GM23338 (cell line): ENCODE measurements around the gene SNX9. TPM values are rescaled to one million over a fixed set of nuclear protein-coding genes. Genes with fewer than 3 reads are reported as not detected.

Source experiments
- ATAC-seq: fragments of 200-7000 bp; cut with Tn5 transposase; 3 replicates; pipeline ENCODE4 v1.9.1; 2020
- DNase-seq: peaks from one replicate; pipeline ENCODE4 v3.0.0-alpha.2; 2015; ENCODE audit warnings: low spot score
- H2AFZ ChIP-seq: fragments of 200-600 bp; sonication (generic); 2 replicates; pipeline ENCODE4 v1.8.0; 2016; ENCODE audit warnings: antibody characterized with exemption, mild to moderate bottlenecking, moderate library complexity
- H3F3A ChIP-seq: fragments of 200-600 bp; sonication (generic); replicated peaks from 2 replicates; pipeline ENCODE4 v1.8.0; 2017; ENCODE audit warnings: antibody characterized with exemption, mixed run types, low read depth
- H3K27ac ChIP-seq: fragments of 200-600 bp; sonication (generic); 2 replicates; pipeline ENCODE4 v1.6.1; 2016; ENCODE audit warnings: low read depth
- H3K27me3 ChIP-seq: fragments of 200-600 bp; sonication (generic); 2 replicates; pipeline ENCODE4 v1.8.0; 2016; ENCODE audit warnings: mild to moderate bottlenecking, mixed run types, moderate library complexity; ENCODE audit not compliant: insufficient read depth
- H3K36me3 ChIP-seq: fragments of 200-600 bp; sonication (generic); 2 replicates; pipeline ENCODE4 v1.8.0; 2016; ENCODE audit warnings: mild to moderate bottlenecking; ENCODE audit not compliant: insufficient read depth
- H3K4me1 ChIP-seq: fragments of 200-600 bp; sonication (generic); 2 replicates; pipeline ENCODE4 v1.8.0; 2016; ENCODE audit warnings: mild to moderate bottlenecking, moderate library complexity; ENCODE audit not compliant: insufficient read depth
- H3K4me2 ChIP-seq: fragments of 200-600 bp; sonication (generic); 2 replicates; pipeline ENCODE4 v1.7.1; 2017; ENCODE audit warnings: mixed run types
- H3K4me3 ChIP-seq: fragments of 200-600 bp; sonication (generic); 2 replicates; pipeline ENCODE4 v1.6.1; 2016; ENCODE audit warnings: mixed run types
- H3K79me2 ChIP-seq: fragments of 200-600 bp; sonication (generic); replicated peaks from 2 replicates; pipeline ENCODE4 v1.8.0; 2017; ENCODE audit warnings: mild to moderate bottlenecking; ENCODE audit not compliant: insufficient read depth
- H3K9me2 ChIP-seq: fragments of 200-600 bp; sonication (generic); 2 replicates; pipeline ENCODE4 v1.8.0; 2017; ENCODE audit not compliant: insufficient read depth
- H4K20me1 ChIP-seq: fragments of 200-600 bp; sonication (generic); replicated peaks from 2 replicates; pipeline ENCODE4 v1.8.0; 2017; ENCODE audit warnings: mild to moderate bottlenecking; ENCODE audit not compliant: insufficient read depth
- H3K27ac Mint-ChIP-seq: 2 replicates; pipeline ENCODE4 v1.8.0; 2020; ENCODE audit warnings: inconsistent platforms, mild to moderate bottlenecking, moderate library complexity, mixed read lengths
- H3K27me3 Mint-ChIP-seq: 3 replicates; pipeline ENCODE4 v1.8.0; 2022; ENCODE audit warnings: low read depth, mild to moderate bottlenecking, moderate library complexity, mixed read lengths, inconsistent platforms; ENCODE audit not compliant: insufficient read depth, poor library complexity
- H3K36me3 Mint-ChIP-seq: 3 replicates; pipeline ENCODE4 v1.8.0; 2021; ENCODE audit warnings: low read depth, mild to moderate bottlenecking, inconsistent platforms, moderate library complexity, mixed read lengths
- H3K4me1 Mint-ChIP-seq: 3 replicates; pipeline ENCODE4 v1.8.0; 2020; ENCODE audit warnings: mild to moderate bottlenecking, inconsistent platforms, mixed read lengths
- H3K4me3 Mint-ChIP-seq: 3 replicates; pipeline ENCODE4 v1.8.0; 2021; ENCODE audit warnings: moderate library complexity, mild to moderate bottlenecking, inconsistent platforms, mixed read lengths
- H3K9me3 Mint-ChIP-seq: 3 replicates; pipeline ENCODE4 v1.8.0; 2020; ENCODE audit warnings: moderate library complexity, mild to moderate bottlenecking, inconsistent platforms, mixed read lengths
- CREB1 ChIP-seq: fragments of 250-450 bp; sonication (Bioruptor Pico); IDR thresholded peaks from 2 replicates; pipeline ENCODE4 v1.5.0; 2020; ENCODE audit warnings: low read depth, mild to moderate bottlenecking, moderate library complexity
- ZNF114 ChIP-seq: fragments of 250-450 bp; sonication (Bioruptor Pico); IDR thresholded peaks from 2 replicates; pipeline ENCODE4 v1.5.0; 2020; ENCODE audit warnings: mild to moderate bottlenecking, moderate library complexity
- polyA plus RNA-seq: library from polyadenylated mRNA; unstranded; fragments of >200 nt; fragmentation: Nextera tagmentation; extraction: Ambion mirVana; gene quantifications from 2 replicates; pipeline ENCODE4 v1.2.1, GENCODE V29; 2016
- total RNA-seq: library from RNA; depleted of rRNA; stranded (reverse); fragments of >200 nt; shearing (Covaris generic); gene quantifications from 2 replicates; pipeline ENCODE4 v1.2.3, GENCODE V29; 2014
- TF ChIP-seq, protein P1 (sequence below): fragments of 250-450 bp; sonication (Bioruptor Pico); IDR thresholded peaks from 2 replicates; pipeline ENCODE4 v1.5.0; 2020; ENCODE audit warnings: mild to moderate bottlenecking, moderate library complexity
- TF ChIP-seq, protein P2 (sequence below), 2 experiments: fragments of 200-600 bp in 1 of 2; sonication (generic) in 1 of 2; conservative IDR thresholded peaks; 2 replicates each; pipeline versions ENCODE4 v1.5.1 to v1.6.1; 2016 to 2017; ENCODE audit warnings: antibody characterized with exemption in 2 of 2, low read depth in 2 of 2, mild to moderate bottlenecking in 2 of 2, moderate library complexity in 1 of 2
- TF ChIP-seq, protein P3 (sequence below): IDR thresholded peaks from one replicate; pipeline ENCODE4 v1.6.1; 2018; ENCODE audit warnings: antibody characterized with exemption; ENCODE audit not compliant: unreplicated experiment

Gene SNX9
- total and polyA plus RNA-seq, 2 experiments from 2014 or later: 18.4 to 23.3 TPM

DNA sequence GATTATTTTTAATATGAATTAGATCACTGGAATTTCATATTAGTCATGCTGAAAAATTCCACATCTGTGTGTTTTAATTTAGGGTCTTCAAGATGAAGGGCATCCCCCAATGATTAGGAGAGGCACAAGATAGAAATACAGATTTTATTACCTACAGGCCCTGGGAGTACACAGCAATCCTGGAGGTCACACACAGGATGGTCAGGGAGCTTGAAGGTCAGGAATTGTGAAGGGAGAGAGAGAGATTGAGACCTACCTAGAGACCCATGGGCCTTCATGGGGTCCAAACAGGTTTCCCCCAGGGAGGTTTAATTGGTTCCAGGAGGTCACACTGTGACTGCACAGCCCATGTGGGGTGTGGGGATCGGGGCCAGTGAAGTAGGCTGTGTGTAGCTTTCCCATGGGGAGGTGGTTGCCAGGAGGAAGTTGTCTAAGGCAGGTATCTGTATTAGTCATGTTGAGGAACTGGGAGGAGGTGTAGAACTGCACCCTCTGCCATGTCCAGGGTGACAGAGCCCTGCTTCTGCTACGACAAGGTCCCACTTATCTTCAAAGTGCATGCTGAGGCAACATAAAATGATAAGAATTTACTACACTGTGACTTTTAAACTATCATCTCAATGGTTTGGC is 18.3 kb downstream of the SNX9 start:
- H3F3A ChIP-seq: no peaks in the 10 kb centered on the region
- Mint-ChIP-seq H3K4me3 (no peak overlapping the region), H3K36me3 (no peaks in the 10 kb centered on the region; the same call in 2 of the 3 replicates), H3K4me1 (peaks cover 63% of the 10 kb centered on the region), H3K27ac (no peak overlapping the region), H3K27me3 (peaks cover 5% of the 10 kb centered on the region), H3K9me3 (no peaks in the 10 kb centered on the region)
- no peaks in the 10 kb centered on the region for H3K9me2 ChIP-seq
- no peak overlapping the region for H2AFZ ChIP-seq
- H3K79me2 ChIP-seq: peaks cover 98% of the 10 kb centered on the region
- peaks cover 50% of the 10 kb centered on the region for H3K4me1 ChIP-seq
- no peak overlapping the region for H3K27ac ChIP-seq
- H3K4me3 ChIP-seq: no peak overlapping the region
- no peak for DNase-seq
- no peak for ATAC-seq
- H3K36me3 ChIP-seq: no peaks in the 10 kb centered on the region
- TF ChIP-seq CREB1 (CRISPR knock-in tag): no peak
- TF ChIP-seq, protein P1, sequence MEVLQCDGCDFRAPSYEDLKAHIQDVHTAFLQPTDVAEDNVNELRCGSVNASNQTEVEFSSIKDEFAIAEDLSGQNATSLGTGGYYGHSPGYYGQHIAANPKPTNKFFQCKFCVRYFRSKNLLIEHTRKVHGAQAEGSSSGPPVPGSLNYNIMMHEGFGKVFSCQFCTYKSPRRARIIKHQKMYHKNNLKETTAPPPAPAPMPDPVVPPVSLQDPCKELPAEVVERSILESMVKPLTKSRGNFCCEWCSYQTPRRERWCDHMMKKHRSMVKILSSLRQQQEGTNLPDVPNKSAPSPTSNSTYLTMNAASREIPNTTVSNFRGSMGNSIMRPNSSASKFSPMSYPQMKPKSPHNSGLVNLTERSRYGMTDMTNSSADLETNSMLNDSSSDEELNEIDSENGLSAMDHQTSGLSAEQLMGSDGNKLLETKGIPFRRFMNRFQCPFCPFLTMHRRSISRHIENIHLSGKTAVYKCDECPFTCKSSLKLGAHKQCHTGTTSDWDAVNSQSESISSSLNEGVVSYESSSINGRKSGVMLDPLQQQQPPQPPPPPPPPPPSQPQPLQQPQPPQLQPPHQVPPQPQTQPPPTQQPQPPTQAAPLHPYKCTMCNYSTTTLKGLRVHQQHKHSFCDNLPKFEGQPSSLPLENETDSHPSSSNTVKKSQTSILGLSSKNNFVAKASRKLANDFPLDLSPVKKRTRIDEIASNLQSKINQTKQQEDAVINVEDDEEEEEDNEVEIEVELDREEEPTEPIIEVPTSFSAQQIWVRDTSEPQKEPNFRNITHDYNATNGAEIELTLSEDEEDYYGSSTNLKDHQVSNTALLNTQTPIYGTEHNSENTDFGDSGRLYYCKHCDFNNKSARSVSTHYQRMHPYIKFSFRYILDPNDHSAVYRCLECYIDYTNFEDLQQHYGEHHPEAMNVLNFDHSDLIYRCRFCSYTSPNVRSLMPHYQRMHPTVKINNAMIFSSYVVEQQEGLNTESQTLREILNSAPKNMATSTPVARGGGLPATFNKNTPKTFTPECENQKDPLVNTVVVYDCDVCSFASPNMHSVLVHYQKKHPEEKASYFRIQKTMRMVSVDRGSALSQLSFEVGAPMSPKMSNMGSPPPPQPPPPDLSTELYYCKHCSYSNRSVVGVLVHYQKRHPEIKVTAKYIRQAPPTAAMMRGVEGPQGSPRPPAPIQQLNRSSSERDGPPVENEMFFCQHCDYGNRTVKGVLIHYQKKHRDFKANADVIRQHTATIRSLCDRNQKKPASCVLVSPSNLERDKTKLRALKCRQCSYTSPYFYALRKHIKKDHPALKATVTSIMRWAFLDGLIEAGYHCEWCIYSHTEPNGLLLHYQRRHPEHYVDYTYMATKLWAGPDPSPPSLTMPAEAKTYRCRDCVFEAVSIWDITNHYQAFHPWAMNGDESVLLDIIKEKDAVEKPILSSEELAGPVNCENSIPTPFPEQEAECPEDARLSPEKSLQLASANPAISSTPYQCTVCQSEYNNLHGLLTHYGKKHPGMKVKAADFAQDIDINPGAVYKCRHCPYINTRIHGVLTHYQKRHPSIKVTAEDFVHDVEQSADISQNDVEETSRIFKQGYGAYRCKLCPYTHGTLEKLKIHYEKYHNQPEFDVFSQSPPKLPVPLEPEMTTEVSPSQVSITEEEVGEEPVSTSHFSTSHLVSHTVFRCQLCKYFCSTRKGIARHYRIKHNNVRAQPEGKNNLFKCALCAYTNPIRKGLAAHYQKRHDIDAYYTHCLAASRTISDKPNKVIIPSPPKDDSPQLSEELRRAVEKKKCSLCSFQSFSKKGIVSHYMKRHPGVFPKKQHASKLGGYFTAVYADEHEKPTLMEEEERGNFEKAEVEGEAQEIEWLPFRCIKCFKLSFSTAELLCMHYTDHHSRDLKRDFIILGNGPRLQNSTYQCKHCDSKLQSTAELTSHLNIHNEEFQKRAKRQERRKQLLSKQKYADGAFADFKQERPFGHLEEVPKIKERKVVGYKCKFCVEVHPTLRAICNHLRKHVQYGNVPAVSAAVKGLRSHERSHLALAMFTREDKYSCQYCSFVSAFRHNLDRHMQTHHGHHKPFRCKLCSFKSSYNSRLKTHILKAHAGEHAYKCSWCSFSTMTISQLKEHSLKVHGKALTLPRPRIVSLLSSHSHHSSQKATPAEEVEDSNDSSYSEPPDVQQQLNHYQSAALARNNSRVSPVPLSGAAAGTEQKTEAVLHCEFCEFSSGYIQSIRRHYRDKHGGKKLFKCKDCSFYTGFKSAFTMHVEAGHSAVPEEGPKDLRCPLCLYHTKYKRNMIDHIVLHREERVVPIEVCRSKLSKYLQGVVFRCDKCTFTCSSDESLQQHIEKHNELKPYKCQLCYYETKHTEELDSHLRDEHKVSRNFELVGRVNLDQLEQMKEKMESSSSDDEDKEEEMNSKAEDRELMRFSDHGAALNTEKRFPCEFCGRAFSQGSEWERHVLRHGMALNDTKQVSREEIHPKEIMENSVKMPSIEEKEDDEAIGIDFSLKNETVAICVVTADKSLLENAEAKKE: no peak
- TF ChIP-seq, protein P2, sequence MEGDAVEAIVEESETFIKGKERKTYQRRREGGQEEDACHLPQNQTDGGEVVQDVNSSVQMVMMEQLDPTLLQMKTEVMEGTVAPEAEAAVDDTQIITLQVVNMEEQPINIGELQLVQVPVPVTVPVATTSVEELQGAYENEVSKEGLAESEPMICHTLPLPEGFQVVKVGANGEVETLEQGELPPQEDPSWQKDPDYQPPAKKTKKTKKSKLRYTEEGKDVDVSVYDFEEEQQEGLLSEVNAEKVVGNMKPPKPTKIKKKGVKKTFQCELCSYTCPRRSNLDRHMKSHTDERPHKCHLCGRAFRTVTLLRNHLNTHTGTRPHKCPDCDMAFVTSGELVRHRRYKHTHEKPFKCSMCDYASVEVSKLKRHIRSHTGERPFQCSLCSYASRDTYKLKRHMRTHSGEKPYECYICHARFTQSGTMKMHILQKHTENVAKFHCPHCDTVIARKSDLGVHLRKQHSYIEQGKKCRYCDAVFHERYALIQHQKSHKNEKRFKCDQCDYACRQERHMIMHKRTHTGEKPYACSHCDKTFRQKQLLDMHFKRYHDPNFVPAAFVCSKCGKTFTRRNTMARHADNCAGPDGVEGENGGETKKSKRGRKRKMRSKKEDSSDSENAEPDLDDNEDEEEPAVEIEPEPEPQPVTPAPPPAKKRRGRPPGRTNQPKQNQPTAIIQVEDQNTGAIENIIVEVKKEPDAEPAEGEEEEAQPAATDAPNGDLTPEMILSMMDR (conservative IDR thresholded peaks at IDR 0.05; ENCODE audit: low read depth in 2 of 2): no peak
- no peak for TF ChIP-seq ZNF114
- TF ChIP-seq, protein P3, sequence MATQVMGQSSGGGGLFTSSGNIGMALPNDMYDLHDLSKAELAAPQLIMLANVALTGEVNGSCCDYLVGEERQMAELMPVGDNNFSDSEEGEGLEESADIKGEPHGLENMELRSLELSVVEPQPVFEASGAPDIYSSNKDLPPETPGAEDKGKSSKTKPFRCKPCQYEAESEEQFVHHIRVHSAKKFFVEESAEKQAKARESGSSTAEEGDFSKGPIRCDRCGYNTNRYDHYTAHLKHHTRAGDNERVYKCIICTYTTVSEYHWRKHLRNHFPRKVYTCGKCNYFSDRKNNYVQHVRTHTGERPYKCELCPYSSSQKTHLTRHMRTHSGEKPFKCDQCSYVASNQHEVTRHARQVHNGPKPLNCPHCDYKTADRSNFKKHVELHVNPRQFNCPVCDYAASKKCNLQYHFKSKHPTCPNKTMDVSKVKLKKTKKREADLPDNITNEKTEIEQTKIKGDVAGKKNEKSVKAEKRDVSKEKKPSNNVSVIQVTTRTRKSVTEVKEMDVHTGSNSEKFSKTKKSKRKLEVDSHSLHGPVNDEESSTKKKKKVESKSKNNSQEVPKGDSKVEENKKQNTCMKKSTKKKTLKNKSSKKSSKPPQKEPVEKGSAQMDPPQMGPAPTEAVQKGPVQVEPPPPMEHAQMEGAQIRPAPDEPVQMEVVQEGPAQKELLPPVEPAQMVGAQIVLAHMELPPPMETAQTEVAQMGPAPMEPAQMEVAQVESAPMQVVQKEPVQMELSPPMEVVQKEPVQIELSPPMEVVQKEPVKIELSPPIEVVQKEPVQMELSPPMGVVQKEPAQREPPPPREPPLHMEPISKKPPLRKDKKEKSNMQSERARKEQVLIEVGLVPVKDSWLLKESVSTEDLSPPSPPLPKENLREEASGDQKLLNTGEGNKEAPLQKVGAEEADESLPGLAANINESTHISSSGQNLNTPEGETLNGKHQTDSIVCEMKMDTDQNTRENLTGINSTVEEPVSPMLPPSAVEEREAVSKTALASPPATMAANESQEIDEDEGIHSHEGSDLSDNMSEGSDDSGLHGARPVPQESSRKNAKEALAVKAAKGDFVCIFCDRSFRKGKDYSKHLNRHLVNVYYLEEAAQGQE: no peak
- peaks cover 10% of the 10 kb centered on the region; the same call in 1 of the 2 replicates for H4K20me1 ChIP-seq
- no peaks in the 10 kb centered on the region for H3K27me3 ChIP-seq
- H3K4me2 ChIP-seq: no peak overlapping the region
